Non-pigmented ciliary epithelial cell (primary cell): ENCODE measurements around the gene TREH.

Source experiments
- DNase-seq: peaks from one replicate; pipeline ENCODE4 v3.0.0-alpha.2; 2010; ENCODE audit warnings: low read depth

TREH gene

DNA sequence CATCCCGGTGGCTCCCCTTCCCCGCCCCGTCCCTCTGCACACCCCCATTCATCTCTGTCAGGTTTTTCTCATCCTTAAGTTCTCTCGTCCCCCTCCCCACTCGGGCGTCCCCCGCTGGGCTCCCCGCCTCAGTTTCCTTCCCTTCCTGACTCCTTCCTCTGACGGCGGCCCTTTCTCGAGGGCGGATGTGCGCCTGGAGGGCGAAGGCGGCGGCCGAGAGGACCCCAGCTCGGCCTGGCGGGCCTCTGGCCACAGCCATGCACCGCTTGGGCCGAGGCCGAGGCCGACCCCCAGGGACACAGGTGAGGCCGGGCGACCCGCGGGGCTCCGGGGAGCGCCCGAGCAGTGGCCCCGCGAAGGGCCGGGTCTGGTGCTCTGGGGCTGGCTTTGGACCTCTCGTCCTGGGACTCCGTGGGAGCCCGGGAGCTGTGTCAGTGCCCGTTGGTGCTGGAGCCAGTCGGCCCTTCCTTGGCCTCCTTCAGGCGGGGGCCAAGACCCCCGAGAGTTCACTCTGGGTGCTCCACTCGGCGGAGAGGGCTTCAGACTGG, 69.2 kb downstream of the TREH start:
- DNase-seq: no peak

- no peak for DNase-seq
Measured at GRCh38 chr11:118609380-118610224, 69.8 kb downstream of the TREH start.

DNA sequence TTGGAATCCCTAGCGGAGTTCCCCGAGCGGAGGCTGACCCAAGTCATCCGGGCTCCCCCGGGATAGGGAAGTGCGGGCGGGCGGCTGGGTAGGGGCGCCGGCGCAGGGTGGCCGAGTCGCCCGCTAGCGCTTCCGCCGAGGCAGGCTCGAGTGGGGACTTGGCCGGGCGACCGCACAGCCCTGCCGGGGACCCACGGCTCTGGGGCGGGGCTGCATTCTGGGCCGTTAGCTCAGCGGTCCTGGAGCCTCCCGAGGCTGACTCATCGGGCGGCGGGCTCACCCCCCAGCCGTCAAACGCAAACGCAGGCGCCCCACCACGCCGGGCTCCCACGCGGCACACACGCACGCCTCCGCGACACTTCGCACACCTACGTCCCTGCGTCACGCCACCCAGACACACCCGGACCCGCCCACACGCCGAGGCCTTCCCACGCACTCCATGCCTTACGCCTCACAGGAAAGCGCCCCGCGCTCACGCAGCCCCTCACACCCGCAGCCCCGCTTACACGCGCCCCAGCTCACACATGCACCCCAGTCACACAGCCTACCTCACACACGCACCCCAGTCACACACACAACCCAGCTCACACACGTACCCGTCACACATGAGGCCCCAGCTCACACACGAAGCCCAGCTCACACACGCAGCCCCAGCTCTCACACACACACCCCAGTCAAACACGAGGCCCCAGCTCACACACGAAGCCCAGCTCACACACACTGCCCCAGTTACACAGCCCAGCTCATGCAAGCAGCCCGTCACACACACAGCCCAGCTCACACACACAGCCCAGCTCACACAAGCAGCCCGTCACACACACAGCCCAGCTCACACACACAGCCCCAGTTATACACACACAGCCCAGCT, 70.9 kb downstream of the TREH start:
- no peak for DNase-seq

DNA sequence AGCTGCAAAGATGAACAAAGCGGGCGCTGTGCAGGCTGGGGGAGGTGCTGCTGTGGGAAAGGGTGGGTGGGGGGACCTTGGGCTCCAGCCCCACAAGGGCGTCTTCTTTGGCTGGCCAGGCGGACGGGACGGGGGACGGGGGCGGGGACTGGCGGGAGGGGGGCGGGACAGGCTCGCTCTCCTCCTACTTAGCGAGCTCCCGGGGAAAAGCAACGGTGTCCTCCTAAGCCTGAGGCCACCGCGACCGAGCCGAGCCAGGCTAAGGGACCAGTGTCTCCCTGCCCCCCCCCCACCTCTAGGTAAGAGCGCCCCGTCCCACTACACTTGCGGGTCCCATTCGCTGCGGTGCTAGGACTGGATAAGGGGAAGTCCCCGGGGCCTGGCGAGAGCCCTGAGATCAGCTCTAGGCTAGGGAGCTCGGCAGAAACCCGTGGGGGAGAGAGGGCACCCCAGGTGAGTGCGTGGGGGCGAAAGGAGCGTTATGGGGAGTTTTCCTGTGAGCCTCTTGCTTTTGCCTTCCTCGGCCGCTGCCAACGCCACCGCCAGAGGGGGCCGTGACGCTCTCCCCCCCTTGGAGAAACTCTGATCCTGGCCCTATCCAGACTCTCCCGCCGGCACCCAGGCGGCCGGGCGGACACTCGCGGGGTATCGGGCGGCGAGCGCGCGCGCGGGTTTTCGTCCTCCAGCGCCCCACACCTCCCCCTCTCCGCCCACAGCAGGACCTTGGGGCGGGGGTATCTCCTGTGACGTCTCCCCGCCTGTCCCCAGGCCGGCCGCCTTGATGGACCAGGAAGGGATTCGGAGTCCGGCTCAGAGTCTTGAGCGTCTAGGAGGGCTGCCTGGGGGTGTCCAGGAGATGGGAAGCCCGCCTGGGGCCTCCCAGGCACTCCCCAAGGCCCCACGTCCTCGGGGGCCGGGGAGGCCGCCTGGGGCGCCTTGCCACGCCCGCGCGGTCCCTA, 71.8 kb downstream of the TREH start, which contains the start of gene PHLDB1:
TSS of gene PHLDB1 (plus strand) at position 215 of the 959 bp plus-strand sequence. CDS start 6,222 bp downstream, outside the sequence.
- no peak for DNase-seq
